GM12878 (cell line): ENCODE measurements around the gene PPP2R5B. TPM values are rescaled to one million over a fixed set of nuclear protein-coding genes. Genes with fewer than 3 reads are reported as not detected.
A peak's percentile ranks its signal among the peaks of the same experiment; 100 is the strongest.

Source experiments
- ATAC-seq: fragments of 200-7000 bp; cut with Tn5 transposase; 3 replicates; pipeline ENCODE4 v1.9.1; 2020; ENCODE audit warnings: mild to moderate bottlenecking, moderate library complexity
- BruUV-seq: library from RNA; stranded (reverse); fragments of 400-500 nt; replicated peaks from 2 replicates; lab custom pipeline; 2021; lab: Mats Ljungman, UMichigan
- CTCF ChIA-PET: fragments of 300-600 bp; sonication (Branson Sonifier 250); formaldehyde crosslinking; extraction: SDS; loops from one replicate; lab custom pipeline; 2021; ENCODE audit warnings: inconsistent platforms; lab: Yijun Ruan, JAX
- POLR2A ChIA-PET: fragments of 350-600 bp; formaldehyde crosslinking; extraction: SDS; loops from one replicate; lab custom pipeline; 2021; ENCODE audit warnings: inconsistent platforms; lab: Charles Lee
- RAD21 ChIA-PET: fragments of 300-600 bp; sonication (Branson Sonifier 250); formaldehyde crosslinking; loops from one replicate; lab custom pipeline; 2023; ENCODE audit warnings: antibody characterized with exemption; ENCODE audit not compliant: unreplicated experiment; lab: Charles Lee
- SMC1A ChIA-PET: fragments of 300-600 bp; sonication (Branson Sonifier 250); formaldehyde crosslinking; loops from one replicate; lab custom pipeline; 2023; ENCODE audit not compliant: unreplicated experiment, uncharacterized antibody; lab: Charles Lee
- DNase-seq: peaks from one replicate; pipeline ENCODE4 v3.0.0-alpha.2; 2011; ENCODE audit warnings: low read depth, low spot score
- FAIRE-seq: peaks from 3 replicates; lab custom pipeline; 2011; peaks lifted over from hg19 to GRCh38; lab: Jason Lieb, UNC
- H2AFZ ChIP-seq: 2 replicates; pipeline ENCODE4 v1.6.0; 2011; ENCODE audit warnings: low read depth, low read length, control low read depth; ENCODE audit not compliant: control insufficient read depth
- H3K27ac ChIP-seq: 2 replicates; pipeline ENCODE4 v1.5.1; 2011; ENCODE audit warnings: control low read depth; ENCODE audit not compliant: control insufficient read depth, insufficient read depth
- H3K27me3 ChIP-seq, 2 experiments: replicated peaks in 1 of 2; 2 replicates each; pipeline versions ENCODE4 v1.6.0 to v1.6.1; 2011; ENCODE audit warnings: low read length in 1 of 2; ENCODE audit not compliant: control insufficient read depth in 2 of 2, insufficient read depth in 2 of 2
- H3K36me3 ChIP-seq, 2 experiments: 2 replicates each; pipeline ENCODE4 v1.5.1; 2011; ENCODE audit warnings: low read length in 1 of 2; ENCODE audit not compliant: control insufficient read depth in 2 of 2, insufficient read depth in 2 of 2
- H3K4me1 ChIP-seq: 2 replicates; pipeline ENCODE4 v1.6.1; 2011; ENCODE audit warnings: mild to moderate bottlenecking, low read length, moderate library complexity, mixed read lengths; ENCODE audit not compliant: control insufficient read depth, insufficient read depth
- H3K4me2 ChIP-seq: 2 replicates; pipeline ENCODE4 v1.6.0; 2011; ENCODE audit warnings: control low read depth; ENCODE audit not compliant: control insufficient read depth, insufficient read depth
- H3K4me3 ChIP-seq: fragments of 200-600 bp; sonication (generic); 2 replicates; pipeline ENCODE4 v1.5.1; 2016
- H3K79me2 ChIP-seq: 2 replicates; pipeline ENCODE4 v1.6.0; 2011; ENCODE audit warnings: low read length; ENCODE audit not compliant: control insufficient read depth, insufficient read depth
- H3K9ac ChIP-seq: 2 replicates; pipeline ENCODE4 v1.8.0; 2011; ENCODE audit warnings: low read length, control low read depth, mixed read lengths; ENCODE audit not compliant: control insufficient read depth, insufficient read depth
- H3K9me3 ChIP-seq: replicated peaks from 3 replicates; pipeline ENCODE4 v1.5.1; 2011; ENCODE audit warnings: mild to moderate bottlenecking, low read length; ENCODE audit not compliant: control insufficient read depth, insufficient read depth
- H4K20me1 ChIP-seq: 2 replicates; pipeline ENCODE4 v1.6.0; 2011; ENCODE audit not compliant: control insufficient read depth, insufficient read depth
- BCL11A ChIP-seq: IDR thresholded peaks from 2 replicates; pipeline ENCODE4 v1.6.1; 2011; ENCODE audit warnings: low read depth, low read length
- BHLHE40 ChIP-seq, 2 experiments: fragments of 450-650 bp in 1 of 2; IDR thresholded peaks; 2 replicates each; pipeline ENCODE4 v1.6.1; 2011 to 2017; ENCODE audit warnings: low read depth in 2 of 2, borderline replicate concordance in 1 of 2, improper control_type of control experiment in 1 of 2, low read length in 1 of 2, mild to moderate bottlenecking in 1 of 2
- CBX3 ChIP-seq: fragments of 200-600 bp; sonication (generic); IDR thresholded peaks from 2 replicates; pipeline ENCODE4 v1.6.1; 2016; ENCODE audit warnings: low read depth, borderline replicate concordance
- ETV6 ChIP-seq, 2 experiments: fragments of 450-650 bp in 1 of 2; IDR thresholded peaks in 1 of 2; conservative IDR thresholded peaks in 1 of 2; 2 replicates each; pipeline ENCODE4 v1.6.1; 2014; ENCODE audit warnings: antibody characterized with exemption in 1 of 2, borderline replicate concordance in 1 of 2, low read depth in 1 of 2, mild to moderate bottlenecking in 1 of 2, moderate library complexity in 1 of 2
- GABPA ChIP-seq: IDR thresholded peaks from 2 replicates; pipeline ENCODE4 v1.6.1; 2014; ENCODE audit warnings: antibody characterized with exemption, low read depth, mild to moderate bottlenecking, inconsistent platforms
- HSF1 ChIP-seq: fragments of 150-350 bp; IDR thresholded peaks from 2 replicates; pipeline ENCODE4 v1.6.1; 2014; ENCODE audit warnings: mild to moderate bottlenecking, low read depth, low read length
- IKZF1 ChIP-seq: fragments of 450-650 bp; conservative IDR thresholded peaks from 2 replicates; pipeline ENCODE4 v1.6.1; 2017; ENCODE audit warnings: antibody characterized with exemption, mild to moderate bottlenecking
- IRF4 ChIP-seq: IDR thresholded peaks from 2 replicates; pipeline ENCODE4 v1.6.1; 2011; ENCODE audit warnings: low read depth, low read length
- JUNB ChIP-seq: IDR thresholded peaks from 2 replicates; pipeline ENCODE4 v1.6.1; 2016; ENCODE audit warnings: antibody characterized with exemption, mild to moderate bottlenecking
- KAT2A ChIP-seq: conservative IDR thresholded peaks from 2 replicates; pipeline ENCODE4 v1.6.1; 2011; ENCODE audit warnings: low read depth, low read length; ENCODE audit not compliant: control insufficient read depth
- NFXL1 ChIP-seq: fragments of 450-650 bp; IDR thresholded peaks from 2 replicates; pipeline ENCODE4 v1.6.1; 2017; ENCODE audit warnings: antibody characterized with exemption, mild to moderate bottlenecking, borderline replicate concordance
- NFYA ChIP-seq: IDR thresholded peaks from 2 replicates; pipeline ENCODE4 v1.6.1; 2011; ENCODE audit warnings: low read depth, mild to moderate bottlenecking, low read length, improper control_type of control experiment, borderline replicate concordance
- NR2F1 ChIP-seq: fragments of 450-650 bp; conservative IDR thresholded peaks from 2 replicates; pipeline ENCODE4 v1.6.1; 2017; ENCODE audit warnings: mild to moderate bottlenecking
- POU2F2 ChIP-seq: IDR thresholded peaks from 3 replicates; pipeline ENCODE4 v1.6.1; 2011; ENCODE audit warnings: low read depth, mild to moderate bottlenecking, low read length, borderline replicate concordance
- RAD51 ChIP-seq: fragments of 450-650 bp; IDR thresholded peaks from 2 replicates; pipeline ENCODE4 v1.6.1; 2016; ENCODE audit warnings: moderate library complexity, mild to moderate bottlenecking, inconsistent platforms
- RB1 ChIP-seq: fragments of 450-650 bp; formaldehyde crosslinking; IDR thresholded peaks from 2 replicates; pipeline ENCODE4 v1.6.1; 2017; ENCODE audit warnings: mild to moderate bottlenecking, borderline replicate concordance
- RFX5 ChIP-seq: IDR thresholded peaks from 2 replicates; pipeline ENCODE4 v1.6.1; 2011; ENCODE audit warnings: low read depth, low read length, improper control_type of control experiment
- RUNX3 ChIP-seq: IDR thresholded peaks from 2 replicates; pipeline ENCODE4 v1.6.1; 2012; ENCODE audit warnings: low read length, inconsistent platforms
- SKIL ChIP-seq: fragments of 450-650 bp; IDR thresholded peaks from 2 replicates; pipeline ENCODE4 v1.6.1; 2017; ENCODE audit warnings: mild to moderate bottlenecking, low read depth, inconsistent platforms; ENCODE audit not compliant: poor library complexity, severe bottlenecking
- TCF7 ChIP-seq: IDR thresholded peaks from 2 replicates; pipeline ENCODE4 v1.6.1; 2014; ENCODE audit warnings: antibody characterized with exemption, borderline replicate concordance
- ZNF217 ChIP-seq: fragments of 450-650 bp; IDR thresholded peaks from 2 replicates; pipeline ENCODE4 v1.6.1; 2017; ENCODE audit warnings: antibody characterized with exemption, mild to moderate bottlenecking
- WGBS: methylation state at CpG from one replicate; pipeline ENCODE4 v1.1.6; 2016; ENCODE audit warnings: low lambda C conversion rate; ENCODE audit not compliant: insufficient replicate concordance, insufficient coverage; ENCODE audit errors: missing lambda C conversion rate; 5-methylcytosine and 5-hydroxymethylcytosine counted together
- in situ Hi-C: fragments of 300-500 bp; cut with MboI; formaldehyde crosslinking; loops from 9 replicates; pipeline ENCODE4 v1.14.3; 2018; ENCODE audit warnings: mixed read lengths
- intact Hi-C: fragments of 100-400 bp; cut with micrococcal nuclease; formaldehyde crosslinking; loops from one replicate; pipeline ENCODE4 v1.14.2; 2022; ENCODE audit not compliant: unreplicated experiment
- polyA plus RNA-seq, 11 experiments: library from polyadenylated mRNA; depleted of rRNA in 4 of 11; unstranded in 6 of 11; stranded (reverse) in 5 of 11; fragments of >200 nt; fragmentation: Nextera tagmentation in 4 of 11; fragmentation: Illumina TruSeq in 1 of 11; extraction: Ambion mirVana in 4 of 11; extraction: Trizol in 1 of 11; gene quantifications; 1 replicate in 1 of 11; 2 replicates in 10 of 11; pipeline versions ENCODE4 v1.2.1 to v1.2.3, GENCODE V29; 2011 to 2016; ENCODE audit warnings: inconsistent platforms in 2 of 11, missing spikeins in 2 of 11, low read depth in 1 of 11
- total RNA-seq, 4 experiments: library from RNA; depleted of rRNA in 3 of 4; stranded (reverse); fragments of >200 nt in 3 of 4; fragmentation: Illumina TruSeq in 1 of 4; extraction: Trizol in 1 of 4; gene quantifications; 2 replicates each; pipeline versions ENCODE4 v1.2.1 to v1.2.3, GENCODE V29; 2013 to 2021

The PPP2R5B gene
- total and polyA plus RNA-seq, 10 of the 15 experiments (the other 5 are each of a cell fraction or from before 2014, with no cell fraction given) = 0.08 to 6.7 (median 2.0) TPM

- intact Hi-C loops = loop anchor here (1.0 kb wide), 1 partner anchor 47 kb away; no protein-coding TSS in a partner anchor
- peak; percentile 97 for ATAC-seq
- Histone ChIP-seq H3K4me2 (no peak overlapping the region), H3K9me3 (no peaks in the 10 kb centered on the region), H2AFZ (no peak overlapping the region), H3K4me1 (no peaks in the 10 kb centered on the region; the same call in 1 of the 2 replicates), H4K20me1 (no peaks in the 10 kb centered on the region), H3K79me2 (no peaks in the 10 kb centered on the region), H3K36me3 (peaks cover 0 to 3% of the 10 kb centered on the region in 2 experiments; a peak in 1 of 4 replicates), H3K27me3 (no peaks in the 10 kb centered on the region), H3K27ac (no peak overlapping the region), H3K9ac (no peak overlapping the region), H3K4me3 (no peak overlapping the region)
- CTCF ChIA-PET = interaction anchor here (0.6 to 30.0 kb wide), 12 partner anchors 10 to 254 kb away, joined by 3 to 1208 read pairs (median 4); partner anchors contain the start of genes CDC42BPG and EHD1
- no TSS peak for BruUV-seq
- peak; percentile 75 for FAIRE-seq
- SMC1A ChIA-PET = interaction anchor here (0.9 to 7.2 kb wide), 12 partner anchors 14 to 103 kb away, joined by 3 to 138 read pairs (median 4); no protein-coding TSS in a partner anchor
- DNase-seq = no peak
- POLR2A ChIA-PET = interaction anchor here (1.0 to 1.7 kb wide), 3 partner anchors 15 to 45 kb away, joined by 3 to 5 read pairs (median 4); no protein-coding TSS in a partner anchor
- RAD21 ChIA-PET = interaction anchor here (0.8 to 5.7 kb wide), 11 partner anchors 12 to 103 kb away, joined by 3 to 101 read pairs (median 4); partner anchors contain the start of gene BATF2
- in situ Hi-C loops = loop anchor here (5.0 kb wide), 1 partner anchor 47 kb away; no protein-coding TSS in a partner anchor
- 20% methylated on average over 14 of the region's 14 CpGs for WGBS
- no peak; the same call in 1 of the 2 replicates for TF ChIP-seq RB1
- TF ChIP-seq TCF7 = no peak
- TF ChIP-seq KAT2A = no peak
- no peak for TF ChIP-seq JUNB
- TF ChIP-seq BCL11A = no peak
- no peak for TF ChIP-seq NFYA
- TF ChIP-seq NR2F1 = peak; percentile 93
- TF ChIP-seq SKIL = no peak
- TF ChIP-seq BHLHE40 (IDR thresholded peaks at IDR 0.05; ENCODE audit: borderline replicate concordance in 1 of 2, low read depth in 2 of 2, low read length in 1 of 2) = peak in 1 of 2 experiments; percentile 61; a peak in 1 of 4 replicates
- TF ChIP-seq RFX5 = no peak
- TF ChIP-seq GABPA = no peak
- TF ChIP-seq ETV6 (conservative IDR thresholded peaks at IDR 0.05 in 1 of 2, IDR thresholded peaks at IDR 0.05 in 1 of 2; ENCODE audit: borderline replicate concordance in 1 of 2, low read depth in 1 of 2) = no peak
- TF ChIP-seq IRF4 = no peak
- TF ChIP-seq HSF1 = no peak
- 0 out of 3 replicates have a peak, but pooled peaks have one; percentile 37 for TF ChIP-seq POU2F2
- TF ChIP-seq NFXL1 = no peak
- TF ChIP-seq RUNX3 = no peak
- TF ChIP-seq ZNF217 = no peak
- TF ChIP-seq IKZF1 = no peak
- TF ChIP-seq CBX3 = no peak
- TF ChIP-seq RAD51 = no peak
Observed at GRCh38 chr11:64894070-64894811, 30.2 kb upstream of the PPP2R5B start.
